ENCODE measurements around the gene NMNAT2. TPM values are rescaled to one million over a fixed set of nuclear protein-coding genes. Genes with fewer than 3 reads are reported as not detected.

Gene NMNAT2
- total and polyA plus RNA-seq, 2 of the 13 experiments (the other 11 are each of a cell fraction or from before 2014, with no cell fraction given) = not detected

- TF ChIP-seq SOX5 (CRISPR knock-in tag; IDR thresholded peaks at IDR 0.05; ENCODE audit: borderline replicate concordance) = no peak
- TF ChIP-seq ZNF317 (CRISPR knock-in tag; IDR thresholded peaks at IDR 0.05) = no peak
Measured at GRCh38 chr1:183270541-183271141, 147.5 kb downstream of the NMNAT2 start (continued).

GRCh38 chr1:183267646-183268431 lies 150.3 kb downstream of the NMNAT2 start:
- no peak overlapping the region for H3K4me3 ChIP-seq (replicated peaks in 1 of 3; ENCODE audit: insufficient read depth in 1 of 3, low read depth in 2 of 3, low read length in 3 of 3)
- CTCF ChIA-PET (ENCODE audit: low intra/inter-chr PET ratio, low total read pairs) = no interaction called here
- H3K9ac ChIP-seq (ENCODE audit: insufficient read depth, low read depth, low read length) = no peak overlapping the region
- H3K4me2 ChIP-seq (ENCODE audit: low read depth, low read length) = no peak overlapping the region
- WGBS (ENCODE audit: low lambda C conversion rate) = 13% methylated on average over 2 of the region's 7 CpGs
- H3K4me1 ChIP-seq (ENCODE audit: insufficient read depth, low read length) = peaks cover 6% of the 10 kb centered on the region; the same call in 1 of the 2 replicates
- H4K20me1 ChIP-seq (ENCODE audit: insufficient read depth, low read length) = no peaks in the 10 kb centered on the region
- BruUV-seq (replicated peaks) = no TSS peak
- TF ChIP-seq CBX1 (IDR thresholded peaks at IDR 0.05; ENCODE audit: low read depth) (no peak), ZKSCAN1 (IDR thresholded peaks at IDR 0.05; ENCODE audit: low read length) (no peak), TFAP4 (IDR thresholded peaks at IDR 0.05; ENCODE audit: borderline replicate concordance, low read depth) (no peak), ZNF547 (CRISPR knock-in tag; IDR thresholded peaks at IDR 0.05) (no peak), NR2C2 (CRISPR knock-in tag; IDR thresholded peaks at IDR 0.05; ENCODE audit: borderline replicate concordance) (no peak), SMYD3 (CRISPR knock-in tag; IDR thresholded peaks at IDR 0.05) (no peak), ZNF646 (CRISPR knock-in tag; IDR thresholded peaks at IDR 0.05) (no peak), ZSCAN29 (CRISPR knock-in tag; conservative IDR thresholded peaks at IDR 0.05) (no peak), RAD21 (CRISPR knock-in tag; IDR thresholded peaks at IDR 0.05) (no peak), ZNF746 (CRISPR knock-in tag; IDR thresholded peaks at IDR 0.05) (no peak), MIER2 (CRISPR knock-in tag; IDR thresholded peaks at IDR 0.05) (no peak)
- in situ Hi-C loops (cut with HindIII; ENCODE audit: extremely low pct_ligation_motif_present, low pct_unique_long_range_greater_than_20kb) = no loop called here
- FAIRE-seq (no peak), DNase-seq (ENCODE audit: low spot score) (no peak), ATAC-seq (no peak)
- H3K27ac ChIP-seq (ENCODE audit: extremely low read length, insufficient read depth, low read length) = no peak overlapping the region
- no peaks in the 10 kb centered on the region for H3K36me3 ChIP-seq (replicated peaks in 1 of 2; ENCODE audit: control insufficient read depth in 1 of 2, insufficient read depth in 2 of 2, low read length in 2 of 2)
- POLR2A ChIA-PET = no interaction called here
- H2AFZ ChIP-seq (ENCODE audit: low read length) = no peak overlapping the region
- H3K9me3 ChIP-seq (ENCODE audit: low read length) = no peaks in the 10 kb centered on the region
- H3K79me2 ChIP-seq (ENCODE audit: insufficient read depth, low read length) = no peaks in the 10 kb centered on the region
- intact Hi-C loops (cut with micrococcal nuclease; ENCODE audit: unreplicated experiment) = no loop called here
- peaks cover 3 to 19% of the 10 kb centered on the region in 2 experiments; a peak in 4 of 5 replicates for H3K27me3 ChIP-seq (ENCODE audit: control insufficient read depth in 1 of 2, insufficient read depth in 2 of 2, low read length in 2 of 2)

Data from HepG2 (cell line).